GM21825 (cell line): ENCODE data around the gene NHLRC2.

ENCODE experiments used
- ATAC-seq: cut with Tn5 transposase; IDR thresholded peaks from one replicate; pipeline ENCODE4 v1.9.1; 2021; ENCODE audit warnings: mild to moderate bottlenecking, moderate library complexity; ENCODE audit not compliant: unreplicated experiment

NHLRC2 gene

DNA sequence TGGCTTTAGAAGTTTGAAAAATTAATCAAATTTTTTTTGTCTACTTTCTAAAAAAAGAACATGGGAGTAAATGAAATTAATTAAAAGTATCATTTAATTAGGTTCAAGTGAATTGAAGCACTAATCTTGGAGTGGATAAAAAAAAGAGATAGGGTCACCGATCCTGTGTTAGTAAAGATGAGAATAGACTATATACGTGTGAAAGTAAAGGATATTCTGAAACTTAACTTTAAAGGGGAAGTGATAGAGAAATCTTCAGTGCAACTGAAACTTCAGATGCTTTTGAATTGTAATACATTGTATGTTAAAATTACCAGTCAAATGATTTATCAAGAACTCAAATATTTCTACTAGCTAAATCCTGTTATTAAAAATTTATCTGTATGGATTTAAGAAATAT is 4.8 kb downstream of the NHLRC2 start:
- ATAC-seq: peak; percentile 31

DNA sequence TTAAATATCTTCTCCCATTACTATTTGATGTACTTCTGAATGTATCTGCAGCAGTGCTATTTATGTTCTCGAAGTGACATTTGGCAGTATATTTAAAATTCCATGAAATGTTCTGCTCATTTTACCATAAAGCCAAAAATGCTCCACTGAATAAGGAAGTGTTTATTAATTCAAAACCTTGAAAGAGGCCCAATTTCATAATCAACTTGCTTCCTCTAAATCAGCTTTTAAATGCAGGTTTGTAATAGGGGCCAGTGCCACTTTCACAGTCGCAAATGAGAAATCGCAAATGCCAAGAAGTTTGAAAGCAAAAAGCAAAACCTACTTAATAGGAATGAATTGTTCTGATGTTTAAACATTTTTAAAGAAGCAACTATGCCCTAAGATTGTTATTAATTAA is 11.4 kb downstream of the NHLRC2 start:
- ATAC-seq: no peak

DNA sequence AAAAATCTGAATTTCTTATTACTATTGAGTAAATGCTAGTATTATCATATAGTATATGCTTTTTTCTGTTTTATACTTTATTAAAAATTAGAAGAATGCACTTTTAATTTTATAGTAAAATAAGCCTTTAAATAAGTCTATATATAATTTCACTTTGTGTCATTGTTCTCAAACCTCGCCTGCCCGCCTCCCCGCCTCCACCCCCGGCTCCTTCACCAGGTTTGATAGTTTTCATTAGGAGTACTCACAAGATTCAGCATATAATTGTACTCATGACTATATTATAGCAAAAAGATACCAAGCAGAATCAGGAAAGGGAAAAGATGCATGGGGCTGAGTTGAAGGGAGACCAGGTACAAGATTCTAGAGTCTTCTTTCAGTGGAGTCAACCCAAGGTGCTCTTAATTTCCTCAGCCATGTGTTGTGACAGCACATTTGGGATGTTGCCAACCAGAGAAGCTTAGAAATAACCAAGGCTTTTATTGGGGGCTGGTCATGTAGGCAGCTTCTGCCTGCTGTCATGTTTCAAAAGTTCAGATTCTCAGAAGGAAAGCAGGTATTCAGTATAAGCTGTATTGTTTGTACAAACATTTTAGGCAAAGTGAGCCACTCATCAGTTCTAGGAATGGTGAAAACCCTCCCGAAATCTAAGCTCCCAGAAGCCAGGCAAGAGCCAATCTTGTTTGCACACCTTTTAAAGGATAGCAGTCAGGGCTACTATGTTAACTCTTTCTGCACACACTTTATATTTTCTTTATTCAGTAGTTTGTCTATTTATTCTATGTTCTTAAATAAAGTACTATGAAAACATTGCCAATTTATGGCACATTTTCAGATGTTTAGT is 12.3 kb downstream of the NHLRC2 start:
- ATAC-seq: no peak

DNA sequence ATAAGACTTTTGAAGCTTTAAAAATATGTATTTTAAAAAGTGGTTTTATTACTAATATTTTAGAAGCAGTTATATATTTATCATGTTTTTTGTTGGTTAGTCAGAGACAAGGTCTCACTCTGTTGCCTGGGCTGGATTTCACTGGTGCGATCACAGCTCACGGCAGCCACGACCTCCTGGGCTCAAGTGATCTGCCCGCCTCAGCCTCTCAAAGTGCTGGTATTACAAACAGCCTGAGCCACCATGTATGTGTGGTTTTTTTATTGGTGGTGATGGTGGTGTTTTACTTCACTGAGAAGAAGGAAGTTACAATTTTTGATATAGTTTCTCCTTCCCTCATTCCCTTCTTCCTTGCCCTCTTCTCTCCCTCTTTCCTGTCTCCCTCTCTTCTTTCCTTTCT is 13.4 kb downstream of the NHLRC2 start:
- ATAC-seq: no peak

DNA sequence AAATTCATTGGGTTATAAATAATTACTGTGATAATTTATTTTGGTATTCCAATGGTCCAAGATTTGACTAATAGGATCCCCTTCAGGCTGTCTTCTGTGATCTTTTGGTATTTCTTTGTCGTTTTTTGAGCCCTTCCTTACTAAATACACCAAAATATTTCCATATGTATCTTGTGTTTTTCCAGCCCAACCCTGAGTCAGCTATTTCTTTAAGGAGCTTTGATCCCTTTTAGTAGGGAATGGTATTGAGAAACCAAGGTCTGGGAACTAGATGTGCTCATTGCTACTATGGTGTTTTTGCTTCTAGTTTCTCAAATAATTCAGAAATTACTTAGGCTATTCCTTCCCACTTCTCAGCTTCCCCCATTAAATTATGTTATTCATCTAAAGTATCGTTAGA is 15.3 kb downstream of the NHLRC2 start:
- ATAC-seq: no peak

DNA sequence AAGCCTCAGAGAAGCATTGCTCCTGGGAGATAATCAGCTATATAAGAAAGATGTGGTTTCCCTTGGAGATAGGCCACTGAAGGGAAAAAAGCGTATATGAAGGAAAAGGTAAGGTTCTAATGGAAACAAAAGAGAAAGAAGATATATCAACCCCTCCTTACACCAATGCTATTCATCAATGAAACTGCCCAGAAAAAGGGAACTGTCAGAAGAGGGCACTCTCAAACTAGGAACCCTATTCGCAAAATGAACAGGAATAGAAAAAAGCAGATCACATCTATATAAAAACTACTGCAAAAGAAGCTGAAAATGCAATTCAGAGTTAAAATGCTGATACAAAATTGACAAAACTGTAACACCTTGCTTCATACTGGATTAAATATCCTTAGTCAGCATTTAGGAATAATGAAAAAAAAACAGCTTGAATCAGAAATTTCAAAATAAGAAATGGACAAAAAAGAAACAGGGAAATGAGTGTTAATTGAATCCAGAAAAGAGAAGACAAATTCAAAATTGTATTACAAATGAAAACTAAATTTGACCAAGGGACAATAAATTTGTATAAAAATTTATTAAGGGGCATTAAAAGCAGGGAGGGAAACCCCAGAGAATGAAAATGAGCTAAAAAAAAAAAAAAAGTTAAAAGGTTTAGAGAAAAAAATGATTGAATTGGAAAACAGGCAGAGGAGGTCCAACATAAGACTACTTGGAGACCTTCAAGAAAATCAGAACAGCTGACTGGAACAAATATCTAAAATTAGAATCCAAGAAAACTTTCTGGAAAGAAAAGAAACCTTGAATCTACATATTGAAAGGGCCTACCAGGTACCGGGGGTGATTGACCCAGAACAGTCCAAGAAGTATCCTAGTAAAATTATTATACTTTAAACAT is 17.9 kb downstream of the NHLRC2 start:
- no peak for ATAC-seq

DNA sequence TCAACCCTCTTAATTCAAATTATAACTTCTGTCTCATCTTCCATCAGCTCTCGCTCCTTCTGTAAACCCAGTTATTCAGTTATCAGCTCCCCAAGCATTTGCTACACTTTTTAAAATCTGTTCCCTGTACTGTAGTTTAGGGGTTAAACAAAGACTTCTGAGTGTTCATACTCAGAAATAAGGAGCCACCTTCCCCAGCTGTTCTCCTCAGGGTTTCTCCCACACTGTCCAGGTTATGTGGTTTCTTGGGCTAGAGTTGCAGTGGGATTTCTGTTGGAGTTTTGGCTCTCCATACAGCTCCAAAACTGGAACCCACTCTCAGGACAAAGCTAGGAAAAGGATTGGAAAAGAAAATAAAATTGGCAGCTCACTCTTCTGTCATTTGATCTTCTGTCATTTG is 20.8 kb downstream of the NHLRC2 start:
- no peak for ATAC-seq

DNA sequence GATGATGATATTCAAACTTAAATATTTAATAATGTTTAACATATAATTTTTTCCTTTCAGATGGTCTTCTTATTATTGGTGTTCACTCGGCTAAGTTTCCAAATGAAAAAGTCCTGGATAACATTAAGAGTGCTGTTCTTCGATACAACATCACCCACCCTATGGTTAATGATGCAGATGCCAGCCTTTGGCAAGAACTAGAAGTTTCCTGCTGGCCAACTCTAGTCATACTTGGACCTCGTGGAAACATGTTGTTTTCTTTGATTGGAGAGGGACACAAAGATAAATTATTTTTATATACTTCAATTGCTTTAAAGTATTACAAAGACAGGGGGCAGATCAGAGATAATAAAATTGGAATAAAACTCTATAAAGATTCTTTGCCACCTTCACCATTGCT is 22.0 kb downstream of the NHLRC2 start:
- no peak for ATAC-seq

DNA sequence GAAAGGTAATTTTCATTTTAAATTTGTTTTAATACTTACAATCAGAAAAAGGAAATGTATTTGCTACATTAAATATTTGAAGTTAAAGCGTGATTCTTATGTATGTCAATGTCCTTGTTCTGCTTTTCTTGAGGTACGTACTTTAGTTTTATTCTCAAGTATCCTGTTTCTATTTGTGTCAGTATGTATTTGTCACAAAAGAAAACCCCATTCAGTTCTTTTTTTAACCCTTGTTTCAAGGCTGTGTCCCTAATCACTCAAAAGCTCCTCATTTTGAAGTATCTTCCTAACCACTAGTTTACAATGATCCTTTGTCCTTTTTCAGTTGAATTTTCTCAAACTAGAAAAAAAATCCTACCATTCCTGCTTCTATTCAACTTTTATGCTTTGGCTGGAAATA is 25.2 kb downstream of the NHLRC2 start:
- ATAC-seq: peak; percentile 77

DNA sequence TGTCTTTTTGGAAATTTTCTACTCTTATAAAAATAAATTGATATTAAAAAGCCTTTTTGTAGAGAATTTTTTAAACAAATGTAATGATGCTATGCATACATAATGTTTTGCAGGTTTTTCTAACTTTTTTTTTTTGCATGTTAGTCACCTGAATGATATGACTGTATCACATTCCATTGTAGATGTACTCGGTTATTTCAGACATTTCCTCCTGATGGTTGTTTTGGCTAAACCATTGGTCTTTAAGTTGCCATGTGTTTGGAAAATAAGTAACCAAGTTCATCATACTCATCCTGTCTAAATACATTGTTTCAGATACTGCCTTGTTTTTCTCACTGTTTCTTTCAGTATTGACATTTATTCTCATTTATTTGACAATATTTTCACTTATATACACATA is 25.8 kb downstream of the NHLRC2 start:
- no peak for ATAC-seq

DNA sequence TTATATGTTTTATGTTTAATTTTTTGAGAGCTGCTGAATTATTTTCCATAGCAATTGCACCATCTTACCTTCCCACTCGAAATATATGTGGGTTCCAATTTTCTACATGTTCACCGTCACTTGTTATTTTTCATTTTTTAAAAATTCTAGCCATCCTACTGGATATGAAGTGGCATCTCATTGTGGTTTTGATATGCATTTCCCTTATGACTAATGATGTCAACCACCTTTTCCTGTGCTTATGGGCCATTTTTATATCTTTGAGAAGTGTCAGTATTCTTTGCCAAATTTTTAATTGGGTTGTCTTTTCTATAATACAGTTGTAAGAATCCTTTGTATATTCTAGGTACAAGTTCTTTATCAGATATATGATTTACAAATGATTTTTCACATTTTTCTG is 27.8 kb downstream of the NHLRC2 start:
- no peak for ATAC-seq

DNA sequence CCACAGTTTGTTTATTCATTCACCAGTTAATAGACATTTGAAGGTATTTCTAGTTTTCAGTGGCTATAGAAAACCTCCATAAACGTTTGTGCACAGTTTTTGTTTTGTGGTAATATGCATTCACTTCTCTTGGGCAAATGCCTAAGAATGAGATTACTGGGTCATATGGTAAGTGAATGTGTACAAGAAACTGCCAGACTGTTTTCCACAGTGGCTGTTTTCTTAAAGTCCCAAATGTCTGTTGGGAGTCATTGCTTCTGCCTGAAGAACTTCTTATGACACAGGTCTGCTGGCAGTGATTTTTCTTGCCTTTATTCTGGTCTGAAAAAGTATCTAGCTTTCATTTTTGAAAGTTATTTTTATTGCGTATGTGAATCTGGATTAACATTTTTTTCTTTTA is 35.5 kb downstream of the NHLRC2 start:
- no peak for ATAC-seq

DNA sequence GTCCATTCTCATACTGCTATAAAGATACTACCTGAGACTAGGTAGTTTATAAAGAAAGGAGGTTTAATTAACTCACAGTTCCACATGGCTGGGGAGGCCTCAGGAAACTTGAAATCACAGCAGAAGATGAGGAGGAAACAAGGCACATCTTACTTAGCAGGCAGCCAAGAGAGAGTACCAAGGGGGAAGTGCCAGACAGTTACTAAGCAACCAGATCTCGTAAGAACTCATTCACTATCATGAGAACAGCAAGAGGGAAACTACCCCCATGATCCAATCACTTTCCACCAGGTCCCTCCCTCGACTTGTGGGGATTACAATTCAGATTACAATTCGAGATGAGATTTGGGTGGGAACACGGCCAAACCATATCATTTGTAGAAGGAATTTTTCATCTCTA is 36.3 kb downstream of the NHLRC2 start:
- no peak for ATAC-seq

DNA sequence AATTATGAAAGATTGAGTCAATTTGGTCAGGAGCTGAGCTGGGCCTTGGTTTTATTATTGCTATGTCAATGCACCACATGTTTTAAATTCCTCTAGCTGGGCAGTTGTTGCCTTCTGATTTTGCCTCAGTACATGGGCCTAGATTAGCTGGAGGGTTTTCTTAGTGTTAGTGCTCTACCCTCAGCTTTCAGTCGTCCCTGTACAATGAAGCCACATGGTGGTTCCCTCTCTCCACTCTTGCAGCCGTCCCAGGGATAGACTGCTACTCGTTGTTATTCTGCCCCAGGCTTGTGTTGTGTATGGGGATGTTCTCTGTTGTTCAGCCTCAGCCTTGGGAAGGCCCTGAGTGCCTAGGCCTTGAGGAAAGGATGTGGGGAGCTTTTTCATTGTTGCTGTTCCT is 37.0 kb downstream of the NHLRC2 start:
- ATAC-seq: no peak

DNA sequence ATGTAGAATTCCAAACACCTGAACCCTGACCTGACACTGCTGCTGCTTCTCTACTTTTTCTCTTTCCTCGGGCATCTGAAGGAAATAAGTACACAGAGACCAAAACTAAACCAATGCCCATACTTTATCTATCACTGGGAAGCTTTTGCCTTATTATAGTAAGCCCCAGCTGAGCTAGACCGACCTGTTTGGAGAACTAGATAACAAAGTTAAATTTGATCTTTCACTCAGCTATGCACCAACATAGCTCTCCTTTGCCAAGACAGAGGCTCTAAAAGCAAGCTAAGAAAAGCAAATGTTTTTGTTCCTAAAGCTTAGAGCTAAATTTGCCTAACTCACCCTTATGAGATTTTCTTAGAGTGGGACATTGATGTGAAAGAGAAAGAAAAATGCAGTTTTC is 39.1 kb downstream of the NHLRC2 start:
- no peak for ATAC-seq

DNA sequence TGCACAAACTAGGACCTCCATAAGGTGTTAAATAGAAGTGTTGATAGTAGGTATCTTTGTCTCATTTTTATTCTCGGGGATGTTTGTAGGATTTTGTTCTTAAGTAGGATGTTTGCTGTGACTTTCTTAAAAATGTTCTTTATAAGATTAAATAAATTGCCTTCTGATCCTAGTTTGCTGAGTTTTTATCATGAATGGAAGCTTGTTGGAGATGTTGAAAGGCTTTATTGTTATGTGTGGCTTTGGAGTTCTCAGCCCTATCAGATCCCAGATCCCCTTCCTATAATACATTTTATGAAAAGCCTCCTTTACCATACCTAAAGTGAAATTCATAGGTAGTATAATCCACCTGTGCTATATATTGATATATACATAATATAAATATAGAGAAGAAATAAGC is 40.1 kb downstream of the NHLRC2 start:
- ATAC-seq: no peak

DNA sequence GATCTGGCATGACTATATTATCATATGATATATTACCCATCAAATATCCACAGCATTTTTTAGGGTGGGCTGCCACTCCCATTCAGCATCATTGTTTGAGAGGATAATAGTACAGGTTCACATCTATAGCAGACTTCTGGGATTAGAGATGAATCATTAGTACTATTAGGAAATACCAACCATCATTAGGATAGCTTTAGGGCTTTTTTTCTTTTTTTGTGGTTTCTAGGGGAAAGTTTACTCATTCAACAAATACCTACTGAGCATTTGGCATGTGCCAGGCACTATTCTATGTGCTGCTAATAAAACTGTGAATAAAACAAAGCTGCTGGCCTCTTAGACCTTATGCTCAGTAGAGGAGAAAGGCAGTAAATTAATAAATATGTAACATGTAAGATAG is 40.6 kb downstream of the NHLRC2 start:
- no peak for ATAC-seq

DNA sequence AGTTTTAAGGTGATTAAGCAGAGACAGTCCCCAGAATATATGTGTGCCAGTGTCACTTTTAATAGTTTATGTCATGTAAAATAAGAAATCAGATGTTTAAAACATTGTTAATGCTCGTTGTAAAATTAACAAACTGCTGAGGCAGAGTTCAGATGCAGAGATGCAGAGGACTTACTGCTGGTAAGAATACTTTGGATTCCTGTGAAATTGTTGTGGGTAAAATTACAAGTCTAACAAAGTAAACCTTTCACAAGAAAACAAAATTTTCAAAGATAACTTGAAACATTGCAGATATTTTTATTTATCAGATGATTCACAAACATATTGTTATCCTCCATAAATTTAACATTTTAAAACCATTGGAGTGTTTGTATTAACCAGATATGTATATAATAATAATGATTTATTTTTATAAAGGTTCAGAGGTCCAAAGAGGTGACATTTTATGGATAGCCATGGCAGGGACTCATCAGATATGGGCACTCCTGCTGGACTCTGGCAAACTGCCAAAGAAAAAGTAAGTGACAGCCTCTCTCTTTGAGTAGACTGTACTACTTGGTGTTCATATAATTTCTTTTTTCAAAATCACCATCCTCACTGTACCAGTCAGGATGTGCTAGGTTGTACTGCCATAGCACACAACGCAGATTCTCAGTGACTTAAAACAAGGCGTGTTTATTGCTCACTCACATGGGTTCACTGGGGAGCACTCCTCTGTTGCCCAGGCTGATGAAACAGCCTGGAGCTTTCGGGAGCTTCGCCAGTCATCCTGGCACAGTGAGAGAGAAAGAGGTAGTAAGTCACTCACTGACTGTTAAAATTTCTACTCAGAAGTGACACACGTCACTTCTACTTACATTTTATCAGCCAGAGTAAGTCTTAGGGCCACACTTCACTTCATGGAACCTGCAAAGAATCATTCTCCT is 43.5 kb downstream of the NHLRC2 start:
- no peak for ATAC-seq

DNA sequence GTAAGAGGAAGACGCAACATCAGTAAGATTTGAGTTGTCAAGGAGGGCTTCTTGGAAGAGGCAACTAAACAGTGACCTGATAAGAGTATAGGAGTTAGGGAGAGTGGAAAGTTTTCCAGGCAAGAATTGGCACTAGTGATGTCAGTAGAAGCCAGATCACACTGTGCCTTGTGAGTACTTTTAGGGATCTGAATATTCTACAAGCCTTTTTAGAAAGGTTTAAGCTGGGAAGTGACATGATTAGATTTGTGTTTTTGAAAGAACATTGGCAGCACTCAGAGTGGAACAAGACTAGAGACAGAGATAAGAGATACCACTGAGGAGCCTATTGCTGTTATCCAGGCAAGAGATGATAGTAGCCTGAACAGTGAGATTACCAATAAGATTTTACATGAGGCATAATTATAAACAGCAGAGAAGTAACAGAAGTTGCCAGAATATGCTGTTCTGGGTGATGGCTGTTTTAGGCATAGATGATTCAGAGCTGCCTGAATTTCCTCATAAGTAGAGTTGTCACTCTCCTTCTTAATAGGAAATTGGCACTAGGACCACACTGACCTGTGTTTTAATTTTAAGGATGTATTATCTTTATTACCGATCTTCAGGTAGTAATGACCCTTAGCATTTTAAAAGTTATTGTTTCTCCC is 45.6 kb downstream of the NHLRC2 start:
- ATAC-seq: no peak

DNA sequence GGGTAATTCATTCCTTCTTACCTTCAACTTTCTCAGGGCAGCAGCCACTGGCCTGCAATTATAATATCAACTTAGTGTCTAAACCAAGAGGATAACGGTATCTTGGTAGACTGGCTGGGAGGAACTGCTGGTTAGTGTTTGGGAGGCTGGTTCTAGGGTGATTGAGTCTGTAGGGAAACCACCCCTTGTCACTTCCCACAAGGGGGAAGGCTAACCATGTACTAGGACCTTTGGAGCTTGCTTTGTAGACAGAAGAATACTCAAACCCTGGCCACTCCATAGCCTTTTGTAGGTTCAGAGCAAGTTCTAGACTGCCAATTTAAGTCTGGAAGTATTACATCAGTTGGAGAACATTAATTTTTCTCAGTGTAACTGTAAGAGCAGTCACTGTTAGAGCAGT is 51.3 kb downstream of the NHLRC2 start:
- ATAC-seq: no peak

DNA sequence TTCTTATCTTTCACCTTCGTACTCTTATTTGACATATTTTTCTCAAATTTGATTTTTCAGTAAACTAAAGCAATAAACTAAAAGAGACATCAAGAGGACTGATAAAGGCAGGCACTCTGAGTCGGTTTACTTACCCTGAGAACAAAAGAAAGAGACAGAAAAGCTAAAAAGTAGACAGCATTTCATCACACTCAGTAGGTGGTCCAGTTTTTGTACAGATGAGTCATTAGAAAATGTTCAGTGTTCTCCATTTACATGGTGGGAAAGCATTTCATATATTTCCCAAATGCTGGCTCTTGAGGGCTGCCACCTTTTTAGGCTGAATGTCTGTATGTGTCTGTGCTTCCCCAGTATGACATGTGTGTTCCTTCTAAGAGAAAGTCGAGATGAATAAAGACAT is 52.7 kb downstream of the NHLRC2 start:
- no peak for ATAC-seq
